Kidney (tissue), 14 donors: Measurements from ENCODE around the gene NDE1. TPM values are rescaled to one million over a fixed set of nuclear protein-coding genes. Genes with fewer than 3 reads are reported as not detected.

Experiments
- DNase-seq, 5 donors: peaks; one replicate each; pipeline ENCODE4 v3.0.0-alpha.2; 2013 to 2020
- FAIRE-seq: peaks from 2 replicates; lab custom pipeline; 2012; peaks lifted over from hg19 to GRCh38; lab: Jason Lieb, UNC
- H3K27ac ChIP-seq, 2 donors: one replicate each; pipeline ENCODE4 v1.7.0; 2013; ENCODE audit warnings: low read depth in 2 of 2, low read length in 2 of 2, inconsistent platforms in 1 of 2
- H3K27me3 ChIP-seq: one replicate; pipeline ENCODE4 v1.7.1; 2013; ENCODE audit warnings: low read length, inconsistent platforms; ENCODE audit not compliant: control insufficient read depth, insufficient read depth
- H3K36me3 ChIP-seq, 3 donors: one replicate each; pipeline versions ENCODE4 v1.7.0 to v1.7.1; 2013; ENCODE audit warnings: low read length in 3 of 3, control low read depth in 1 of 3, inconsistent platforms in 1 of 3; ENCODE audit not compliant: insufficient read depth in 3 of 3, control insufficient read depth in 2 of 3
- H3K4me1 ChIP-seq, 3 donors: one replicate each; pipeline versions ENCODE4 v1.7.0 to v1.7.1; 2013; ENCODE audit warnings: low read length in 3 of 3, inconsistent platforms in 1 of 3, low read depth in 1 of 3; ENCODE audit not compliant: control insufficient read depth in 2 of 3, insufficient read depth in 2 of 3
- H3K4me3 ChIP-seq, 3 donors: one replicate each; pipeline versions ENCODE4 v1.7.0 to v1.8.1; 2013; ENCODE audit warnings: low read length in 3 of 3, control low read depth in 1 of 3, inconsistent platforms in 1 of 3
- H3K9ac ChIP-seq, 3 donors: one replicate each; pipeline versions ENCODE4 v1.7.0 to v1.7.1; 2013; ENCODE audit warnings: low read length in 3 of 3, control low read depth in 1 of 3, inconsistent platforms in 1 of 3
- H3K9me3 ChIP-seq, 3 donors: one replicate each; pipeline versions ENCODE4 v1.7.0 to v1.7.1; 2013; ENCODE audit warnings: low read length in 3 of 3, control low read depth in 1 of 3, inconsistent platforms in 1 of 3; ENCODE audit not compliant: control insufficient read depth in 2 of 3, insufficient read depth in 1 of 3
- CTCF ChIP-seq: IDR thresholded peaks from 3 replicates; pipeline ENCODE4 v1.5.1; 2012; ENCODE audit warnings: mild to moderate bottlenecking, moderate library complexity, borderline replicate concordance; ENCODE audit not compliant: insufficient read depth; ENCODE audit errors: extremely low read depth
- intact Hi-C: fragments of 100-400 bp; cut with DNase I; formaldehyde crosslinking; loops from one replicate; pipeline ENCODE4 v1.11.1; 2022
- polyA plus RNA-seq: library from polyadenylated mRNA; stranded (reverse); fragments of 350-450 nt; fragmentation: Illumina TruSeq; extraction: RNeasy Lipid Tissue Mini Kit (QIAGEN cat#74804); gene quantifications from one replicate; pipeline ENCODE4 v1.2.3, GENCODE V29; 2014; ENCODE audit warnings: low read depth, low replicate concordance; ENCODE audit not compliant: insufficient read depth
- total RNA-seq: library from RNA; stranded (reverse); fragmentation: NEBNext Ultra II Directional; extraction: Animal tissue kit (Norgen Biotek cat#: 25700); gene quantifications from one replicate; pipeline ENCODE4 v1.2.1, GENCODE V29; 2021
- donor health status: control.
- donor health status: control.
- donor health status: control.
- donor health status: control.
- donor health status: control.
- donor health status: DM: yes; HTN: yes; CAD: no.
- donor health status: Normal renal cell carcinoma (clear cell type).

NDE1 gene
- total and polyA plus RNA-seq, 2 donors from 2014 or later = 4.6 to 31.7 TPM

- Histone ChIP-seq H3K4me3 (no peak overlapping the region), H3K27me3 (no peaks in the 10 kb centered on the region), H3K9me3 (no peaks in the 10 kb centered on the region), H3K4me1 (peaks cover 0 to 6% (median 5%) of the 10 kb centered on the region in 3 donors), H3K36me3 (peaks cover 17 to 55% (median 42%) of the 10 kb centered on the region in 3 donors), H3K9ac (no peak overlapping the region), H3K27ac (no peak overlapping the region)
- DNase-seq (no peak), FAIRE-seq (no peak)
- TF ChIP-seq CTCF = no peak
- intact Hi-C loops = no loop called here
Observed at GRCh38 chr16:15611610-15612009, 38.4 kb upstream of the NDE1 start.

DNA sequence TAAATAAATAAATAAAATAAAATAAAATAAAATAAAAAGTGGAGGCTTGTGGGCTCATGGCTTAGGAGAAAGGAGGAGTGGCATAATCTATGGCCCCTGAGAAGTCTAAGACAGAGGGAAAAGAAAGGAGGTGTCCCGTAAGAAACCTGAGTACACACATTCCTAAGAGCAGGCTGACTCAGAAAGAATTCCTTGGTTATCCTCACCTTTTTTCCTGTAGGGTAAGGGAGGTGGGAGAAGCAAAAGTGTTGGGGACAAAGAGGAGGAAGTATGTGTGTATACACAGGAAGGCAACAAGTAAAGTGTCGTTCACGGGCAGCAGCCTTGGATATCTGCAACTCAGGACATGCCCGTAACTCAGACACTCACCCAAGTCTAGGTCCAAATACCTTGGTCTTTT, 36.4 kb upstream of the NDE1 start:
- Histone ChIP-seq H3K9me3 (no peaks in the 10 kb centered on the region), H3K36me3 (peaks cover 19 to 56% (median 46%) of the 10 kb centered on the region in 3 donors), H3K9ac (no peak overlapping the region), H3K4me1 (peaks cover 0 to 5% (median 3%) of the 10 kb centered on the region in 3 donors), H3K4me3 (no peak overlapping the region), H3K27ac (no peak overlapping the region), H3K27me3 (no peaks in the 10 kb centered on the region)
- no peak for TF ChIP-seq CTCF
- no peak for FAIRE-seq
- intact Hi-C loops = no loop called here
- DNase-seq = no peak

GRCh38 chr16:15616012-15616411, 34.0 kb upstream of the NDE1 start:
- Histone ChIP-seq H3K4me3 (no peak overlapping the region), H3K9ac (no peak overlapping the region), H3K9me3 (no peaks in the 10 kb centered on the region), H3K4me1 (peaks cover 0 to 5% (median 3%) of the 10 kb centered on the region in 3 donors), H3K36me3 (peaks cover 25 to 45% (median 45%) of the 10 kb centered on the region in 3 donors), H3K27me3 (no peaks in the 10 kb centered on the region), H3K27ac (peak overlapping the region in 1 of 2 donors; percentile 26)
- no peak for TF ChIP-seq CTCF
- no peak for DNase-seq
- no peak for FAIRE-seq
- intact Hi-C loops = no loop called here

GRCh38 chr16:15616475-15617165, 33.4 kb upstream of the NDE1 start:
- DNase-seq (no peak), FAIRE-seq (no peak)
- TF ChIP-seq CTCF = no peak
- peaks cover 25 to 48% (median 44%) of the 10 kb centered on the region in 3 donors for H3K36me3 ChIP-seq
- peaks cover 0 to 8% (median 3%) of the 10 kb centered on the region in 3 donors for H3K4me1 ChIP-seq
- peak overlapping the region in 1 of 2 donors; percentile 10 for H3K27ac ChIP-seq
- H3K27me3 ChIP-seq = no peaks in the 10 kb centered on the region
- no peak overlapping the region for H3K9ac ChIP-seq
- no peaks in the 10 kb centered on the region for H3K9me3 ChIP-seq
- H3K4me3 ChIP-seq = no peak overlapping the region
- intact Hi-C loops = no loop called here
